MM.1S (cell line): ENCODE measurements around the gene ARHGEF7.

Experiments used
- DNase-seq: peaks from one replicate; pipeline ENCODE4 v3.0.0-alpha.2; 2015
- H2AFZ ChIP-seq: fragments of 300-600 bp; sonication (generic); 2 replicates; pipeline ENCODE4 v1.6.0; 2016; ENCODE audit warnings: antibody characterized with exemption, low read length
- H3F3A ChIP-seq: fragments of 300-600 bp; sonication (generic); 2 replicates; pipeline ENCODE4 v1.6.1; 2016; ENCODE audit warnings: mild to moderate bottlenecking, antibody characterized with exemption, low read length, moderate library complexity, mixed read lengths; ENCODE audit not compliant: insufficient read depth
- H3K27ac ChIP-seq: fragments of 300-600 bp; sonication (generic); 2 replicates; pipeline ENCODE4 v1.5.1; 2016; ENCODE audit warnings: mild to moderate bottlenecking, low read length
- H3K27me3 ChIP-seq: fragments of 300-600 bp; sonication (generic); replicated peaks from 2 replicates; pipeline ENCODE4 v1.6.0; 2016; ENCODE audit warnings: low read length; ENCODE audit not compliant: insufficient read depth
- H3K36me3 ChIP-seq: fragments of 300-600 bp; sonication (generic); replicated peaks from 2 replicates; pipeline ENCODE4 v1.6.1; 2016; ENCODE audit warnings: mild to moderate bottlenecking, low read length, mixed read lengths; ENCODE audit not compliant: insufficient read depth
- H3K4me1 ChIP-seq: fragments of 300-600 bp; sonication (generic); 2 replicates; pipeline ENCODE4 v1.6.1; 2016; ENCODE audit warnings: low read length, mixed read lengths
- H3K4me2 ChIP-seq: fragments of 300-600 bp; sonication (generic); 2 replicates; pipeline ENCODE4 v1.6.0; 2016; ENCODE audit warnings: low read depth, low read length
- H3K4me3 ChIP-seq: fragments of 300-600 bp; sonication (generic); 2 replicates; pipeline ENCODE4 v1.5.1; 2016; ENCODE audit warnings: low read length, mixed read lengths
- H3K79me2 ChIP-seq: fragments of 300-600 bp; sonication (generic); 2 replicates; pipeline ENCODE4 v1.6.1; 2016; ENCODE audit warnings: mixed run types, low read length, mixed read lengths
- H3K9ac ChIP-seq: fragments of 300-600 bp; sonication (generic); 2 replicates; pipeline ENCODE4 v1.6.1; 2016; ENCODE audit warnings: low read length, mixed read lengths
- H3K9me2 ChIP-seq: fragments of 300-600 bp; sonication (generic); replicated peaks from 2 replicates; pipeline ENCODE4 v1.6.1; 2016; ENCODE audit warnings: mild to moderate bottlenecking, low read length, mixed read lengths; ENCODE audit not compliant: insufficient read depth
- H3K9me3 ChIP-seq: fragments of 300-600 bp; sonication (generic); replicated peaks from 2 replicates; pipeline ENCODE4 v1.6.1; 2016; ENCODE audit warnings: mild to moderate bottlenecking, low read length, mixed read lengths; ENCODE audit not compliant: insufficient read depth
- H4K20me1 ChIP-seq: fragments of 300-600 bp; sonication (generic); 2 replicates; pipeline ENCODE4 v1.6.1; 2016; ENCODE audit warnings: mild to moderate bottlenecking, low read length, moderate library complexity, mixed read lengths; ENCODE audit not compliant: insufficient read depth
- CTCF ChIP-seq: fragments of 300-600 bp; sonication (generic); IDR thresholded peaks from 2 replicates; pipeline ENCODE4 v1.5.1; 2016; ENCODE audit warnings: antibody characterized with exemption, low read length, mixed read lengths
- EZH2 ChIP-seq: fragments of 300-600 bp; sonication (generic); optimal IDR thresholded peaks from 2 replicates; pipeline ENCODE3; 2017; ENCODE audit warnings: low read depth, mild to moderate bottlenecking, antibody characterized with exemption, low read length, mixed read lengths
- EZH2phosphoT487 ChIP-seq: fragments of 300-600 bp; sonication (generic); IDR thresholded peaks from 2 replicates; pipeline ENCODE4 v1.6.1; 2018; ENCODE audit warnings: antibody characterized with exemption, low read length

ARHGEF7 gene

GRCh38 chr13:111121506-111121905 lies 6.4 kb downstream of the ARHGEF7 start:
- H3K36me3 ChIP-seq: no peaks in the 10 kb centered on the region
- H3K4me3 ChIP-seq: no peak overlapping the region
- H2AFZ ChIP-seq: no peak overlapping the region
- H3K79me2 ChIP-seq: no peaks in the 10 kb centered on the region
- no peaks in the 10 kb centered on the region for H4K20me1 ChIP-seq
- no peak overlapping the region for H3K9ac ChIP-seq
- peak overlapping the region; percentile 23; the same call in 1 of the 2 replicates for H3K4me2 ChIP-seq
- H3K27ac ChIP-seq: no peak overlapping the region
- DNase-seq: no peak
- peaks cover 4% of the 10 kb centered on the region; the same call in 1 of the 2 replicates for H3K4me1 ChIP-seq
- TF ChIP-seq EZH2phosphoT487: no peak
- H3K27me3 ChIP-seq: peaks cover 8% of the 10 kb centered on the region
- no peaks in the 10 kb centered on the region for H3K9me2 ChIP-seq
- no peaks in the 10 kb centered on the region for H3K9me3 ChIP-seq
- H3F3A ChIP-seq: no peaks in the 10 kb centered on the region

GRCh38 chr13:111122056-111122455 lies 6.9 kb downstream of the ARHGEF7 start:
- H3K27ac ChIP-seq: no peak overlapping the region
- peaks cover 4% of the 10 kb centered on the region; the same call in 1 of the 2 replicates for H3K4me1 ChIP-seq
- H4K20me1 ChIP-seq: no peaks in the 10 kb centered on the region
- no peaks in the 10 kb centered on the region for H3K36me3 ChIP-seq
- H3K4me2 ChIP-seq: peak overlapping the region; percentile 23
- no peak overlapping the region for H3K9ac ChIP-seq
- no peaks in the 10 kb centered on the region for H3F3A ChIP-seq
- peak; percentile 38 for DNase-seq
- no peaks in the 10 kb centered on the region for H3K79me2 ChIP-seq
- no peak overlapping the region for H2AFZ ChIP-seq
- no peak overlapping the region for H3K4me3 ChIP-seq
- TF ChIP-seq EZH2phosphoT487 (no peak), EZH2 (no peak), CTCF (no peak)
- H3K27me3 ChIP-seq: peaks cover 3% of the 10 kb centered on the region; the same call in 1 of the 2 replicates
- no peaks in the 10 kb centered on the region for H3K9me3 ChIP-seq
- H3K9me2 ChIP-seq: no peaks in the 10 kb centered on the region

GRCh38 chr13:111122631-111123030 lies 7.5 kb downstream of the ARHGEF7 start:
- Histone ChIP-seq H4K20me1 (no peaks in the 10 kb centered on the region), H3K4me3 (no peak overlapping the region), H3K9ac (no peak overlapping the region), H3K36me3 (no peaks in the 10 kb centered on the region), H3K4me1 (peaks cover 4% of the 10 kb centered on the region; the same call in 1 of the 2 replicates), H3F3A (no peaks in the 10 kb centered on the region), H3K27me3 (no peaks in the 10 kb centered on the region), H2AFZ (no peak overlapping the region), H3K9me3 (no peaks in the 10 kb centered on the region), H3K79me2 (no peaks in the 10 kb centered on the region), H3K9me2 (no peaks in the 10 kb centered on the region), H3K27ac (no peak overlapping the region), H3K4me2 (no peak overlapping the region)
- no peak for TF ChIP-seq EZH2phosphoT487
- no peak for TF ChIP-seq EZH2
- no peak for TF ChIP-seq CTCF
- DNase-seq: no peak

- Histone ChIP-seq H3K4me3 (no peak overlapping the region), H3F3A (no peaks in the 10 kb centered on the region), H2AFZ (no peak overlapping the region), H3K9me2 (no peaks in the 10 kb centered on the region), H3K9ac (no peak overlapping the region), H4K20me1 (no peaks in the 10 kb centered on the region), H3K27me3 (no peaks in the 10 kb centered on the region), H3K27ac (no peak overlapping the region), H3K36me3 (no peaks in the 10 kb centered on the region), H3K4me2 (no peak overlapping the region), H3K4me1 (peaks cover 4% of the 10 kb centered on the region; the same call in 1 of the 2 replicates), H3K79me2 (no peaks in the 10 kb centered on the region), H3K9me3 (no peaks in the 10 kb centered on the region)
- DNase-seq: no peak
- no peak for TF ChIP-seq EZH2
- no peak for TF ChIP-seq CTCF
- TF ChIP-seq EZH2phosphoT487: no peak
Measured at GRCh38 chr13:111123221-111123620, 8.1 kb downstream of the ARHGEF7 start.
